HG02973 (cell line): ENCODE results near the gene CNN3.

Source experiments
- ATAC-seq: cut with Tn5 transposase; IDR thresholded peaks from one replicate; pipeline ENCODE4 v1.9.1; 2021; ENCODE audit warnings: moderate library complexity; ENCODE audit not compliant: unreplicated experiment

Gene CNN3

DNA sequence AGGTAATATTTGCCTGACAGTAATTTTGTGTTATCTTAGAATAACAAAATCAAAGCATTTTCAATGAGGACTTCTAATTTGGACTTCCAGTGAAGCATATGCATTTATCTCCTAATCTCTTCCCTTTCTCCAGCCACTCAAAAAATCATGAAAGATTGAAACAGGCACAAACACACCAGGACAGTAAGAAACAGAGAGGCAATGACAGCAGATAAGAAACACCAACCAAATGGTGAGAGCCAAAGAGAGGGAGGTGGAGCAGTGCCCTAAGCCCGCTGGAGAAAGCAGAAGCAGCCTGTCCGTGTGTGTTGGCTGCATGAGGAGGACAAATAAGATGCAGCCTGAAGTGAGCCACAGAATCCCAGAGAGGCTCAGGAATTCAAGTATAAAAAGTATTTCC is 67.7 kb downstream of the CNN3 start:
- ATAC-seq: no peak

- ATAC-seq: no peak
Observed at GRCh38 chr1:94858276-94858675, 68.6 kb downstream of the CNN3 start.

DNA sequence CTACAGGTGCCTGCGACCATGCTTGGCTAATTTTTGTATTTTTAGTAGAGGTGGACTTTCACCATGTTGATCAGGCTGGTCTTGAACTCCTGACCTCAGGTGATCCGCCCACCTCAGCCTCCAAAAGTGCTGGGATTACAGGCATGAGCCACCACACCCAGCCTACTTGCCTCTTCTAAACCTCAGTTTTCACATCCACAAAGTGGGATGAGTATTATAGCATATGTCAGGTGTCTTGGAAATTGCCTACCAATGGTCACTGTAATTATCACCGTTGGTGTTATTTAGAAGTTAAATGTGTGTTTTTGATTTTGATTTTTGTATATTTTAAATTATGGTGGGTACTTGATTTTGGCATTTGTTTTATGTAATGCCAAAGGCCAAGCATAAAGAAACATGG is 70.0 kb downstream of the CNN3 start:
- no peak for ATAC-seq

GRCh38 chr1:94856004-94856403 is 70.9 kb downstream of the CNN3 start:
- no peak for ATAC-seq

DNA sequence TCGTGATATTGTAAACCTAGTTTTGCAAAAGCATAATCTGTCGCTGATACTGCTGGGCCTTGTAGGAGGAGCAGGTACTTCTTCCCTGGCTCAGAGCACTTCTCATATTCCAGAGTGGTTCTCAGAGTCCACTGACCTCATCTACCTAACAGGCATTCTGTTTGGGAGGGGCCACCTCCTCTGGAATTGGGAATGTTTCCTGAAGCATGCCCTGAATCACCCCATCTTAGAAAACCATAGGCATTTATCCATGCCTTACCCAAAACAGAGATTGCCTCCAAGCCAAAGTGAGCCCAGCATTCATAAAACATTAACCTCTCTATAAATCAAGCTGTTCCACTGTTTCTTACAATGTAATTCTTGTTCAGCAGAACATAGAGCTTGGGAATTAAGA is 71.6 kb downstream of the CNN3 start:
- no peak for ATAC-seq

GRCh38 chr1:94854458-94855306 is 72.2 kb downstream of the CNN3 start:
- peak; percentile 98 for ATAC-seq

DNA sequence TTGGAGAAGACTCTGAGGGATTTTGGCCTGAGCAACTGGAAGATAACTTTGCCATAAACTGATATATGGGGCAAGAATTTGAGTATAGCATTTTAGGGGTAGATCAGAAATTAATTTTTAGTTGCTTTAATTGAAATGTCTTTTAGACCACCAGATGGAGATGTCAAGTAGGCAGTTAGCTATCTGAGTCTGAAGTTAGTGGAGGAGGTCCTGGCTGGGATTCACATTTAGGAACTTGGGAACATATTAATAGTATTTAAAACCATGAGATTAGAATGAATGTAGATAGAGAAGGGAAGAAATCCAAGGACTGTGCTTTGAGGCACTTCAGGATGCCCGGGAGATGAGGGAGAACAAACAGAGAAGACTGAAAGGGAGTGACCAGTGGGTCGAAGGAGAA is 74.1 kb downstream of the CNN3 start:
- no peak for ATAC-seq

- no peak for ATAC-seq
Observed at GRCh38 chr1:94851571-94851970, 75.3 kb downstream of the CNN3 start.
